GM19240 (cell line): Measurements from ENCODE around the gene TTLL7.
"Not testable (repeated sequence)": the region's sequence is repeated elsewhere in the genome, so short reads cannot be mapped to it uniquely, and the experiment has no call there.

Source experiments
- DNase-seq: peaks from one replicate; pipeline ENCODE4 v3.0.0; 2011; ENCODE audit warnings: low spot score; ENCODE audit not compliant: insufficient read length

TTLL7 gene

GRCh38 chr1:83996621-83997020 lies 2.3 kb downstream of the TTLL7 start:
- DNase-seq: no peak

GRCh38 chr1:83996191-83996590 lies 2.7 kb downstream of the TTLL7 start:
- no peak for DNase-seq

- no peak for DNase-seq
Observed at GRCh38 chr1:83995649-83996048, 3.3 kb downstream of the TTLL7 start.

DNA sequence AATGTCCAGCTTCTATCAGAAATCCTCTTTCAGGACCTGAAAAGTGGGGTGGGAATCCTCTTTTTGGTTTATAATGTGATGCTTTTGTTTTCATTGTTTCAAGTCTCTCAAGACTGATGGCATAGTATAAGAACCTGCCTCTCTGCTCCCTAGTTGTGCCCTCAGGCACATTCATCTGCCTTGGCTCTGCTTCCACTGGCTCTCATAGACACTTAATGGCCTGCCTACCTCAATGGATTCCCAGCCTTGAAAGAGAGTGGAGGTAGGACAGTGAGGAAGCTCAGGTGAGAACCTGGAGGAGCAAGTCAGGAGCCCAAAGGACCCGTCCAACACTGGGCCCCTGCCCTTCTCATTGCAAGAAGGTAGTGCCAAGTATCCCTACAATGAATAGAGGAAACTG lies 4.8 kb downstream of the TTLL7 start:
- no peak for DNase-seq

GRCh38 chr1:83990734-83991133 lies 8.2 kb downstream of the TTLL7 start:
- DNase-seq: no peak

DNA sequence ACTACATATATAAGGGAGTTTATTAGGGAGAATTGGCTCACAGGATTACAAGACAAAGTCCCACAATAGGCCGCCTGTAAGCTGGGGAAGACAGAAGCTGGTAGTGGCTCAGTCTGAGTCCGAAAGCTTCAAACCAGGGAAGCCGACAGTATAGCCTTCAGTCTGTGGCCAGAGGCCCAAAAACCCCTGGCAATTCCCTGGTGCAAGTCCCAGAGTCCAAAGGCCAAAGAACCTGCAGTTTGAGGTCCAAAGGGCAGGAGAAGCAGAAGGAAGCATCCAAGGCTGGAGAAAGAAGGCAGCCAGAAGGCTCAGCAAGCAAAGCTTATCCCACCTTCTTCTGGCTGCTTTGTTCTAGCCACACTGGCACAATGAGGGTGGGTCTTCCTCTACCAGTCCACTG lies 13.9 kb downstream of the TTLL7 start:
- no peak for DNase-seq

DNA sequence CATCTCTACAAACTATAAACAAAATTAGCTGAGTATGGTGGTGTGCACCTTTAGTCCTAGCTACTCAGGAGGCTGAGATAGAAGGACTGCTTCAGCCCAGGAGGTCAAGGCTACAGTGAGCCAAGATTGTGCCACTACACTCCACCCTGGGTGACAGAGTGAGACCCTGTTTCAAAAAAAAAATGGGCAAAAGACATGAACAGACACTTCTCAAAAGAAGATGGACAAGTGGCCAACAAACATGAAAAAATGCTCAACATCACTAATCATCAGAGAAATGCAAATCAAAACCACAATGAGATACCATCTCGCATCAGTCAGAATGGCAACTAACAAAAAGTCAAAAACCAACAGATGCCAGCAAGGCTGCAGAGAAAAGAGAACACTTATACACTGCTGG lies 15.0 kb downstream of the TTLL7 start:
- DNase-seq: not testable (repeated sequence)

- no peak for DNase-seq
Observed at GRCh38 chr1:83978056-83978455, 20.9 kb downstream of the TTLL7 start.

- DNase-seq: no peak
Observed at GRCh38 chr1:83976920-83977319, 22.0 kb downstream of the TTLL7 start.

GRCh38 chr1:83970802-83971201 lies 28.1 kb downstream of the TTLL7 start:
- no peak for DNase-seq

GRCh38 chr1:83970114-83970513 lies 28.8 kb downstream of the TTLL7 start:
- DNase-seq: no peak

GRCh38 chr1:83967336-83967735 lies 31.6 kb downstream of the TTLL7 start:
- no peak for DNase-seq

- no peak for DNase-seq
Observed at GRCh38 chr1:83964153-83964552, 34.8 kb downstream of the TTLL7 start.

- no peak for DNase-seq
Observed at GRCh38 chr1:83961571-83962295, 37.2 kb downstream of the TTLL7 start.

DNA sequence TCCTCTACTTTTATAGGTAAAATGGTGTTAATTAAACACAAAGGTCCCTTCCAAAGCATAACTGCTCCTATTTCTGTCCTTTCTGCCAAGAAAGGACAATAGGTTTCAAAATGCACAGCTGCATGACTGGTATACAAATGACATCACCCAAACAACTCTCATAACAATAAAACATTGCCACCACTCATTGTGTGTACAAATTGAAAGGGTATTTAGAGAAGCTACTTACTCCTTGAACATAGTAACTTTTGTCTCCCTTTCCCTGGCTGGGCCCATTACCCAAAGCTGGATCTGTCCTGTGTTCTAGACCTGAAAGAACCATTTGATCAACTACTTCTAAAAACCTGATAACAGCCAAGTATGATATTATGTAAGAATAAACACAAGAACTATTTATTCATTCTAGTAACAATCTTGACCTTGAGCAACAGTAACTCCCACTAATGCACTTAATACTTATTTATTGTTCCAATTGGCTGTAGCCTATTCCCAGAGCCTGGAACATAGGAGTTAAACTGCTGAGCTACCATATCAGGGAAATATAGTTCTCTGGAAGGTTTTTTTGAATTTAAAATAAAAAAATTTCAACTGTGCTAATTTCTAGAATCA lies 38.2 kb downstream of the TTLL7 start:
- DNase-seq: no peak

DNA sequence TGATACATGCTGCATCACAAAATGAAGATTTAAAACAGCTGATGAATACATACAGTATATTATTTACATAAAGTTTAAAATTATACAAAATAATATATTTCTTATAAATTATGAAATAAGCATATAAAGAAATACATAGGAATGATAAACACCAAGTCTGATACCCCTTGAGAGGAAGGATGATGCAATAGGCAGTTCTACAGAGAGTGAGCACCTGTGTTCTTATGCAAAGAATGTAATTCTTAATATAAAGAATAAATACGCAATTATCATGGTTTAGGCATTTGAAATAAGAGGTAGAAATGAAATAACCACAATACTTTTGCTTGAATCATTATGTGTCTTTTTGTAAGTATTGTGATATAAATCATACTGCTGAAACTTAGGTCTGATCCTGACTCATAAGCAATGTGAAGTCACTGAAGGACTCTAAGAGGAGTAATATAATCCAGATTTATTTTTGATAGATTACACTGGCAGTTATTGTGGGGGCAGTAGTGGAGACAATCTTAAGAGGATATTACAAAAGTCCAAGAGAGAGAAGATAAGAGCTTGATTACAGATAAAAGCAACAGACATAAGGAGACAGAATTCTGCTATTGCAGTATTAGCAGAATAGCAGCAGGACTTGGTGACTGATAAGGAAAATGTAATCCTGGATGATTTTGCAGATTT lies 39.0 kb downstream of the TTLL7 start:
- DNase-seq: no peak

GRCh38 chr1:83958704-83959103 lies 40.2 kb downstream of the TTLL7 start:
- no peak for DNase-seq

DNA sequence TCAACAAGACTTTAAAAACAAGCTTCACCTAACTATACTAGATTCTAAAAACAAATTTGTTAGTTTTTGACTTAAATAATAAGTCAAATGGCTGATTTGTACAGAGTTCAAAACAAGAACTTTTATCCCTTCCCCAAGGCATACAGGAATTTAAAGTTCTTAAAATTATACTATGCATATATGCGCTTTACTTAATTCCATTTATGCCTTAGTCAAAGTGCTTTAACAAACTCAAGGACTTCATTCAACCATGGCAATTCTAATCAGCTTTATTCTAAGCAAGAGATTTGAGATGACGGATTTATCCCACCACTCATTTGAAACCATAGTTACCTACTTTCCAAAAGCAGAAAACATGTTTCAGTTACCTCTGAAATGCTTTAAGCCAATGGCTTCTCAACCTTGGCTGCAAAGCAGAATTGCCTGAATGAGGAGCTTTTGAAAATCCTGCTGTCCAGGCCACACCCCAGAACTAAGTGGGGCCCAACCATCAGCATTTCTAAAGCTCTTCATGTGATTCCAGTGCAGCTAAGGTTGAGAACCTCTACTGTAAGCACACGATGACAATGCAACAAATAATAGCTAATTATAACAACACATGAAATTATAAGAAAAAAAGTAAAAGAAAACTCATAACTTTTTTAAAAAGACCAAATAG lies 44.6 kb downstream of the TTLL7 start:
- DNase-seq: no peak

- no peak for DNase-seq
Observed at GRCh38 chr1:83950106-83950661, 48.7 kb downstream of the TTLL7 start.

- no peak for DNase-seq
Observed at GRCh38 chr1:83942914-83943313, 56.0 kb downstream of the TTLL7 start.

DNA sequence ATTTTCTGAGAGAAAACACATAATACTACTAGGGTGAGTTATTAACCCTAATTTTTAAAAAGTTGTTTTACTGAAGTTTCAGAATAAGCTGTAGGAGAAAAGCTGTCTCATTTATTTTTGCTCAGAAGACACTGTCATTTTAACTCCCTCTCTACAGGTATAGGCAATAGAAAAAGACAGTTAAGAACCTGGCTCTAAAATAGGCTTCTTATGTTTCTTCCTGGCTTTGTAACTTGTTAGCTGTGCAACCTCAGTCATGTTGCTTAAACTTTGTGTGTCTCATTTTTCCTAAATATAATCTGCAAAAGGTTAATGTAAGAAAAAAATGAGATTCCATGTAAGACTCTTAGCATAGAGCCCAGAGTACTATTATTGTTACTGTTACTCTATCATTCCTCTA lies 64.4 kb downstream of the TTLL7 start:
- no peak for DNase-seq

DNA sequence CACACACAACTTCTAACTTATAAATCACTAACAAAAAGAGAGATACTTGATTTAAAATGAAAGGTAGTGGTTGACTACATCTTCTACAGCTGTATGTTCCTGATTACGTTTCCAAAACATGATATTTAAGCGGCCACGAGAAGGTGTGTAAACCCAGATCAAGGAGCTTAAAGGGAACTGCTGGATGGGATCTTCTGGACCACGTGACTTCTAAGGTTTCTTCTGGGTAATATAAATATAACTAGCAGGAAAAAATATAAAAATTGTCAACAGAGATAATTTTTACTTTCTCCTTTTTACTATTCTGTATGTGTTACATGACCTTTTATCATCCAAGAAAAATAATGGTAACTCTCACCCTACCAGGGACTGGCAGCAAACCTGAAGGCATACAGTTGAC lies 66.2 kb downstream of the TTLL7 start:
- DNase-seq: no peak
